Activated CD4-positive, alpha-beta T cell treated with anti-CD3 and anti-CD28 coated beads, Interleukin-2, amount 50 U/mL, for 48 hours (primary cell): Measurements from ENCODE around the gene OTUD7B.
"Not testable (repeated sequence)": the region's sequence is repeated elsewhere in the genome, so short reads cannot be mapped to it uniquely, and the experiment has no call there.

ENCODE experiments used
- DNase-seq, 2 experiments: peaks; one replicate each; pipeline ENCODE4 v3.0.0-alpha.2; 2020

Gene OTUD7B

DNA sequence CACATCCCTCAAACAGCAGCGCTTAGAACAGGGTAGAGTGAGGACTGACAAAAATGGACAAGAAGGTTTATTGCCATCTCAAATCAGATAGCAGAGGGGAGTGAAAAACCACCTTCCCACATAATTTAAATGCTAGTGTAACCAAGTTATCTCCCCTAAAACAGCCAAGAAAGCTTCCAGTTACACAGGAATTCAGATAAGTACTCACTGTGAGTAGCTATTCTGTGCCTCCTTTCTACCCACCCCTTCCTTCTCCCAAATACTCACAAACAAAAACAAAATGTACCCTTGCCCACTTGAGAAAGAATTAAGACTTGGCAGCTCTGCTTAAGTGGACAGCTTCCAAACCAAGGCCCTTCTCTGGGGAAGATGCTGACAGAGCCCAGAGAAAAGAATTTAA is 9.1 kb downstream of the OTUD7B start:
- DNase-seq = no peak

DNA sequence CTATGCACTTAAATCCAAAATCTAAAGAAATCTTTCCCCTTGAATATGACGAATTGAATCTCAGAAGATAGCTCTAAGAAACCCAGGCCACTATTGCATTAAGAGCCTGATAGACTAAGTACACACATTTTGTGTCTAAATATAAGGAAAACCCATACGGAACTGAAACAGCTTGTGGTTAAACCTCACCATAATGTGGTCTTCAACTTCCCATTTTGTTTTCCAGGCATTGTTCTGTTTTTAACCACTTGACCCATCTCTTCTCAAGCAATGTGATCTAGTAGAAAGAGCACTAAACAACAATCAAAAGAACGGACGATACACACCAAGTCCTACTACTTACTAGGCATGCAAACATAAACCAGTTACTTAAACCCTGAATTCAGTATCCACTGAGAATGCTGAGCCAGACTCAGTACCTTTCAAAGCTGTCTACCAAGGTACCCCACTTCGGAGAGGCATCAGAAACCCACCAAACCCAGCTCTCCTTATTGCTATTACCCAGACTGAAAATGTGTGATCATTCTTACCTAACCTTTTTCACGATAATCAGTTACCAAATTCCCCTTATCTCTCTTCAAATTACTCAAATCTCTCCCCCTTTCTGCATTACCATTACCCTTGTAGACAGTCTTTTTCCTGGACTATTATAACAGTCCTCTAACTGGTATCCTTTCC is 12.8 kb downstream of the OTUD7B start:
- DNase-seq = peak; percentile 12 to 16

DNA sequence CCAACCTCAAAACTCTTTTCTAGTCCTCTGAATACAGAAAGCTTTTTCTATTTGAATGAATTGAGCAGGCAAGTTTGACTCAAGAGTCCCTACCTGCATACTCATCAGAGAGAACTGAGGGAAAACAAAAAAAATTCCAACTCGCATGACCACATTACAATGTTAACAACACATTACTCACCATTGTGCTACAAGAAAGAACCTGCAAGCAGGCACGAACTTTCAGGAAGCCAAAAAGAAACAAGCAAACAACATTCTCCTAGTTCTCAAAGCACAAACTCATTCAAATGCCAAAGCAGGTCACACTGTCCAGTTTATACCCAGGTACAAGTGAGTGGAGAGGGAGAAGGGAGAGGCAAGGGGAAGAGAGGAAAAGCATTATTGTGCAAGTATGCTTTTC is 14.6 kb downstream of the OTUD7B start:
- peak; percentile 10 to 24 for DNase-seq

GRCh38 chr1:149993764-149994163 is 16.8 kb downstream of the OTUD7B start:
- no peak for DNase-seq

- DNase-seq = no peak
Observed at GRCh38 chr1:149993181-149993580, 17.3 kb downstream of the OTUD7B start.

GRCh38 chr1:149987297-149987595 is 23.3 kb downstream of the OTUD7B start:
- no peak for DNase-seq

- no peak for DNase-seq
Observed at GRCh38 chr1:149986486-149987296, 23.8 kb downstream of the OTUD7B start.

- DNase-seq = no peak
Observed at GRCh38 chr1:149979972-149980540, 30.5 kb downstream of the OTUD7B start.

- DNase-seq = no peak
Observed at GRCh38 chr1:149979245-149979971, 31.1 kb downstream of the OTUD7B start.

- no peak for DNase-seq
Observed at GRCh38 chr1:149978547-149979023, 31.9 kb downstream of the OTUD7B start.

GRCh38 chr1:149977345-149977744 is 33.2 kb downstream of the OTUD7B start:
- no peak for DNase-seq

DNA sequence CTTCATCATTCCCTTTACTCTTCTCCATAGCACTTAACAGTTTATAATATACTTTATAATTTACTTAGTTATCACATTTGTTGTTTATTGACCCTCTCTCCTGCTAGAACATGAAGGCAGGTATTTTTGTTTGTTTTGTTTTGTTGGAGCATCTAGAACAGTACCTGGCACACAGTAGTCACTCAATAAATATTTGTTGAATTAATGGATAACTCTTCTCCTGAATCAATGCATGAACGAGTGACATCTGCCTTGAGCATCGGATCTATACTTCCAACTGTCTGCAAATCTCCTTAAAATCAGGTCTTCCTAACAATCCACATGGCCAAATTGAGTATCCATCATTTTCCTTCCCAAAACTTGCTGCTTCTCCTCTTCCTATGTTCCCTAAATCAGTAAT is 38.0 kb downstream of the OTUD7B start:
- DNase-seq = no peak

DNA sequence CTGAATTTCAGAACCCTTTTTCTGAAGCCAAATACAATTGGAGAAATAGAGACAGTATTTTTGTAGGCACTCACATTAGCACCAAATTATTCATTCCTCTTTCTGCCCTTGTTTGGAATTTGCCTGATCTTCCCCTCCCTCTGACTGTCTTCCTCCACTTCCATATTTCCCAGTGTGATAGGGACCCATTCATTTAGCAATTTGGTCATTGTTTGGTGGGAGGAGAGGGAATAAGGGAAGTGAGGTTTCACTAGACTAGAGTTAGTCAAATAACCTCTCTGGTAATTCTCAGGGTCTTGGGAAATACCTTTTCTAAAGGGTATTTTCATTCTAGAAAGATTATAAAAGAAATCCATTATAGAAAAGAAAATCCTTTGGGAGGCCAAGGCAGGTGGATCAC is 42.9 kb downstream of the OTUD7B start:
- no peak for DNase-seq

DNA sequence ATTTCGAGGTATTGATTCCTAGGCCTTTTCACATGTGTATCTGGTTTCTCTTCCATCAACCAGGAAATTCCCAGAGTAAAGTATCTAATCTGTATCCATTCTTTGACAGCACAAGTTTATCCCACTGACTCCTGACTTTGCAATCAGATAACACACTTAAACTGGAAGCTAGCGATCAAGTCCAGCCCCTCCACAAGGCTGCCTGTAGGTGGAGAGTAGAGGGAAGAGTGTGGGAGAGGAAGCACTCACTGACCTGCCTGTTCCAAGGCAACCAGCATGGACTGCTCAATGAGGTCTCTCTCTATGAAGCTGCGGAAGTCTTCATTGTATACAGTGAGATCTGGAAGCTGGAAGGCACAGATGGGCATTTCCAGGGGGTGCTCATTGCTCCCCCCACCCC is 43.5 kb downstream of the OTUD7B start:
- no peak for DNase-seq

GRCh38 chr1:149966405-149966804 is 44.1 kb downstream of the OTUD7B start:
- DNase-seq = no peak

DNA sequence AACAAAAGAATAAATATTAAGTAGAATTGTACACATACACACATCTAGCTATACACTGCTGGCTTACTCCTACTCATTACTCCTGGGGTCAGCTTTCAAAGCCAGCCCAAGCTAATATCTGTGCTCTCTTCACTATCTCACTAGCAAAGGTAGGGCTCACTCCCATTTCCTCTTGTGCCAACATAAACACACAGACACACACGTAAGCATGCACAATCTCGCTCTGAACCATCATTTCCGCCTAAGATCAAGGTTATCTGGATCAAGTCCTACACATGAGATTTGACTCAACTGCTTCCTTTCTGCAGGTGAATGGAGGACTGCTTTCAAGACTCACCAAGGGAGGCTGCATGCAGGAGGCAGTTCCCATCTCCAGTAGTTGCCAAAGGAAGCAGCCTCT is 45.1 kb downstream of the OTUD7B start:
- no peak for DNase-seq

- no peak for DNase-seq
Observed at GRCh38 chr1:149963358-149963757, 47.2 kb downstream of the OTUD7B start.

GRCh38 chr1:149962736-149963135 is 47.8 kb downstream of the OTUD7B start:
- DNase-seq = no peak

DNA sequence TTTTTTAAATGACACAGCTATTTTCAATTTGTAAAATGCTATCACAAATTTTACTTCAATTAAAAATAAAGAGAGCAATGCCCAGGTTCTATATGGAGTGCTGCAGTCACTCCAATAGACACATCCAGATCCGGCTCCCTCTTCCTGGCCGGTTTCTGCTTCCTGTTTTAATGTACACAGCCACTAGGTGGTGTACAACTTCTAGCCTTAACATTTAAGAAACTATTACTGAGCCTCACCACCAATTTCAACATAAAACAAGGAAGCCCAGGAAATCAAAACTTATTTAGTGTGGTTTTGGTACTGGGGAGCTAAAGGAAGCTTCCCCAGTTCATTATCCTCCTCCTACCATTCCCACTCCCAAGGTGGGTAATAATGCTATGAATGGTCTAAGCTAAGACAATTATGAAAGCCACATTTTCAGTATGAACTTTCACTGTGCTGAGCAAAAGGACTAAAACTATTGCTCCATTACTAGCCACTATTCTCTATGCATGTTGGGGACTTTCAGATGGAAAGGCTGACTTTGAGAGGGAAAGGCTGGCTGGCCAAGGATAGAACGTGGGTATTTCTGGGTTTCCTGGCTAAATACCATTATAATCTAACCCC is 48.4 kb downstream of the OTUD7B start:
- DNase-seq = peak; percentile 26 to 35

GRCh38 chr1:149957548-149957947 is 53.0 kb downstream of the OTUD7B start:
- DNase-seq = not testable (repeated sequence)

DNA sequence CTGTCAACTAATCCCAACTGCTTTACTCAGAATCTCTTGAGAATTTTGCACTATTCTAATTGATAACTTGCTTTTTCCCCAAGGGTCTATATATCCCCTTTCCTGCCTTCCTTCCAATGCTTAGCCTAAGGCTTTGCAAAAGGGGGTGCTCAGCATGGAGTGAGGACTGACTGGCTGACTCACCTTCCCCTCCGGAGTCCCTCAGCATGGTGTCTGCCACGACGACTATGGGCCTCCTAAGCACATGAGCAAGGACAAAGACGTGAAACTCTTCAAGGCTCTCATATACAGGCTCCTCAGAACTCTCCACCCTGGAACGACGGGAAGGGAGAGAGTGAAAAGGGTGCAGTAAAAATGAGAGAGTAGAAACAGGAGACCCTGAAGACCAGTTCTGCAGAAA is 60.6 kb downstream of the OTUD7B start:
- DNase-seq = no peak

GRCh38 chr1:149945206-149945605 is 65.3 kb downstream of the OTUD7B start:
- DNase-seq = no peak

DNA sequence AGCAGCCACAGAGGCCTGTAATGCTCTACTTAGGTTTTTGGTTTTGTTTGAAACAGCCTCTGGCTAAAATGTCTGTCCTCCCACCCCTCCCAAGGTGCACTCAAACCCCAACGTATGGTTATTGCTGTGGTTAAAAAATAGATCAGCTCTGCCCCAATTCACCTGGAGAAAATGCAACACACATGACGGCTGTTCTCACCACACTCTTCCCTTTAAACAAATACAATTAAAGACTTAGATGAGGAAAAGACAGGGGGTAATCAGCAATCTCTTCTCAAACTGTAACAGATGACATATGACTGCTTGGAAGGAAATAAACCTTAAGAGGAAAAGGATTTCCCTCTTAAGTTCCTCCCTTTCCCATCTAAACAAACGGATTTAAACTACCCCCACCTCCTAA is 67.6 kb downstream of the OTUD7B start:
- no peak for DNase-seq
